Measurements from ENCODE around the gene RAB44.

DNA sequence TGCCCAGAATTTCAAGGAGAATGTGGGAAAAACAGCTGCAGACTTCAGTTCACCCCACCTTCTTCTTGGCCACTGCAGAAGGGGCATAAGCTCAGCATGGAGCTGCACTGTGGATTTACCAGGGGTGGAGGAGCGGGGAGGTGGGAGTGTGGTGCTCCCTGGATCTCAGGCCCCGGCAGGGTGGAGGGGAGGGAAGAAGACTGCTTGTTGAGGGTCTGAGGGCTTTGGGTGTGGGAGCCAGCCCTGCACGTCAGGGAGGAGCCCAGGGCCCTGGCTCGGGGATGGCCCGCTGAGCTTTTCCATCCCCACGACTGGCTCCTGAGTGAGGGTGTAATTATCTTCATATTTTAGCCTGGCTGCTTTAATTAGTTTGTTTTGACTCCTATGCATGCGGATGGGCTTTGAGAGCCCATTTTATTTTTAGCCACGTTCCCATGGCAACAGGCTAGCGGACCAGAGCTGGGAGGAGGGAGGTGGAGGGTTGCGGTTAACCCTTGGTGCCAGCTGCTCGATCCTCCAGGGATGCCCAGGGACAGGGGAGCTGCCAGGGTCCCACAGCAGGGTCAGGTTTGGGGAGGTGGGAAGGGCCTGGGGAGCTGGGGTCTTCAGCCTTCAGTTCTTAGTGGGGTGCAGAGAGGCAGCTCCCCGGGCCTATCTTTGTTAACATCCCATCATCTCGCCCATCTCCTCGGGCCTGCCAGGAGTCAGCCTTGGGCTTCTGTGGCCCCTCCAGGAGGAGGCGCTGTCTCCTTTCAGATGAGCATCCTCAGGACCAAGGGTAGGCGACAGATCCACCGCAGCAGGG lies 68.2 kb downstream of the RAB44 start:
- TF ChIP-seq, protein P1, sequence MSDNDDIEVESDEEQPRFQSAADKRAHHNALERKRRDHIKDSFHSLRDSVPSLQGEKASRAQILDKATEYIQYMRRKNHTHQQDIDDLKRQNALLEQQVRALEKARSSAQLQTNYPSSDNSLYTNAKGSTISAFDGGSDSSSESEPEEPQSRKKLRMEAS (IDR thresholded peaks at IDR 0.05), result no peak
- TF ChIP-seq, protein P2, sequence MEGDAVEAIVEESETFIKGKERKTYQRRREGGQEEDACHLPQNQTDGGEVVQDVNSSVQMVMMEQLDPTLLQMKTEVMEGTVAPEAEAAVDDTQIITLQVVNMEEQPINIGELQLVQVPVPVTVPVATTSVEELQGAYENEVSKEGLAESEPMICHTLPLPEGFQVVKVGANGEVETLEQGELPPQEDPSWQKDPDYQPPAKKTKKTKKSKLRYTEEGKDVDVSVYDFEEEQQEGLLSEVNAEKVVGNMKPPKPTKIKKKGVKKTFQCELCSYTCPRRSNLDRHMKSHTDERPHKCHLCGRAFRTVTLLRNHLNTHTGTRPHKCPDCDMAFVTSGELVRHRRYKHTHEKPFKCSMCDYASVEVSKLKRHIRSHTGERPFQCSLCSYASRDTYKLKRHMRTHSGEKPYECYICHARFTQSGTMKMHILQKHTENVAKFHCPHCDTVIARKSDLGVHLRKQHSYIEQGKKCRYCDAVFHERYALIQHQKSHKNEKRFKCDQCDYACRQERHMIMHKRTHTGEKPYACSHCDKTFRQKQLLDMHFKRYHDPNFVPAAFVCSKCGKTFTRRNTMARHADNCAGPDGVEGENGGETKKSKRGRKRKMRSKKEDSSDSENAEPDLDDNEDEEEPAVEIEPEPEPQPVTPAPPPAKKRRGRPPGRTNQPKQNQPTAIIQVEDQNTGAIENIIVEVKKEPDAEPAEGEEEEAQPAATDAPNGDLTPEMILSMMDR (IDR thresholded peaks at IDR 0.05 in 2 of 3, conservative IDR thresholded peaks at IDR 0.05 in 1 of 3; ENCODE audit: borderline replicate concordance in 1 of 3, insufficient read depth in 1 of 3, low read depth in 2 of 3, low read length in 2 of 3), result peak; percentile 95 to 97 (median 96)
- TF ChIP-seq TCF7L2 (IDR thresholded peaks at IDR 0.05; ENCODE audit: borderline replicate concordance, extremely low read depth, insufficient read depth, insufficient read length), result peak; percentile 53
- TF ChIP-seq EGR1 (IDR thresholded peaks at IDR 0.05; ENCODE audit: low read depth), result no peak
- no peak for TF ChIP-seq SP1 (IDR thresholded peaks at IDR 0.05; ENCODE audit: low read depth)
- no peak for TF ChIP-seq ZFX (IDR thresholded peaks at IDR 0.05)
- TF ChIP-seq, protein P3, sequence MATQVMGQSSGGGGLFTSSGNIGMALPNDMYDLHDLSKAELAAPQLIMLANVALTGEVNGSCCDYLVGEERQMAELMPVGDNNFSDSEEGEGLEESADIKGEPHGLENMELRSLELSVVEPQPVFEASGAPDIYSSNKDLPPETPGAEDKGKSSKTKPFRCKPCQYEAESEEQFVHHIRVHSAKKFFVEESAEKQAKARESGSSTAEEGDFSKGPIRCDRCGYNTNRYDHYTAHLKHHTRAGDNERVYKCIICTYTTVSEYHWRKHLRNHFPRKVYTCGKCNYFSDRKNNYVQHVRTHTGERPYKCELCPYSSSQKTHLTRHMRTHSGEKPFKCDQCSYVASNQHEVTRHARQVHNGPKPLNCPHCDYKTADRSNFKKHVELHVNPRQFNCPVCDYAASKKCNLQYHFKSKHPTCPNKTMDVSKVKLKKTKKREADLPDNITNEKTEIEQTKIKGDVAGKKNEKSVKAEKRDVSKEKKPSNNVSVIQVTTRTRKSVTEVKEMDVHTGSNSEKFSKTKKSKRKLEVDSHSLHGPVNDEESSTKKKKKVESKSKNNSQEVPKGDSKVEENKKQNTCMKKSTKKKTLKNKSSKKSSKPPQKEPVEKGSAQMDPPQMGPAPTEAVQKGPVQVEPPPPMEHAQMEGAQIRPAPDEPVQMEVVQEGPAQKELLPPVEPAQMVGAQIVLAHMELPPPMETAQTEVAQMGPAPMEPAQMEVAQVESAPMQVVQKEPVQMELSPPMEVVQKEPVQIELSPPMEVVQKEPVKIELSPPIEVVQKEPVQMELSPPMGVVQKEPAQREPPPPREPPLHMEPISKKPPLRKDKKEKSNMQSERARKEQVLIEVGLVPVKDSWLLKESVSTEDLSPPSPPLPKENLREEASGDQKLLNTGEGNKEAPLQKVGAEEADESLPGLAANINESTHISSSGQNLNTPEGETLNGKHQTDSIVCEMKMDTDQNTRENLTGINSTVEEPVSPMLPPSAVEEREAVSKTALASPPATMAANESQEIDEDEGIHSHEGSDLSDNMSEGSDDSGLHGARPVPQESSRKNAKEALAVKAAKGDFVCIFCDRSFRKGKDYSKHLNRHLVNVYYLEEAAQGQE (IDR thresholded peaks at IDR 0.05; ENCODE audit: low read depth), result no peak
- TF ChIP-seq POLR2A (IDR thresholded peaks at IDR 0.05; ENCODE audit: borderline replicate concordance, extremely low read depth, insufficient read depth, insufficient read length), result no peak
- TF ChIP-seq, protein P4, sequence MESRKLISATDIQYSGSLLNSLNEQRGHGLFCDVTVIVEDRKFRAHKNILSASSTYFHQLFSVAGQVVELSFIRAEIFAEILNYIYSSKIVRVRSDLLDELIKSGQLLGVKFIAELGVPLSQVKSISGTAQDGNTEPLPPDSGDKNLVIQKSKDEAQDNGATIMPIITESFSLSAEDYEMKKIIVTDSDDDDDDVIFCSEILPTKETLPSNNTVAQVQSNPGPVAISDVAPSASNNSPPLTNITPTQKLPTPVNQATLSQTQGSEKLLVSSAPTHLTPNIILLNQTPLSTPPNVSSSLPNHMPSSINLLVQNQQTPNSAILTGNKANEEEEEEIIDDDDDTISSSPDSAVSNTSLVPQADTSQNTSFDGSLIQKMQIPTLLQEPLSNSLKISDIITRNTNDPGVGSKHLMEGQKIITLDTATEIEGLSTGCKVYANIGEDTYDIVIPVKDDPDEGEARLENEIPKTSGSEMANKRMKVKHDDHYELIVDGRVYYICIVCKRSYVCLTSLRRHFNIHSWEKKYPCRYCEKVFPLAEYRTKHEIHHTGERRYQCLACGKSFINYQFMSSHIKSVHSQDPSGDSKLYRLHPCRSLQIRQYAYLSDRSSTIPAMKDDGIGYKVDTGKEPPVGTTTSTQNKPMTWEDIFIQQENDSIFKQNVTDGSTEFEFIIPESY (IDR thresholded peaks at IDR 0.05; ENCODE audit: extremely low read depth, insufficient replicate concordance, low read length), result no peak
- no peak for TF ChIP-seq ELF1 (IDR thresholded peaks at IDR 0.05; ENCODE audit: borderline replicate concordance, low read depth)
- no peak for TF ChIP-seq EZH2 (IDR thresholded peaks at IDR 0.05)
- TF ChIP-seq RAD21 (IDR thresholded peaks at IDR 0.05; ENCODE audit: low read depth), result peak; percentile 97
- no peak for TF ChIP-seq POLR2AphosphoS5 (IDR thresholded peaks at IDR 0.05; ENCODE audit: low read depth, low read length)

All from HCT116 (cell line).